GM21360 (cell line): ENCODE results near the gene CACNA1C.

Source experiments
- ATAC-seq: cut with Tn5 transposase; IDR thresholded peaks from one replicate; pipeline ENCODE4 v1.9.1; 2021; ENCODE audit warnings: mild to moderate bottlenecking, moderate library complexity; ENCODE audit not compliant: unreplicated experiment

CACNA1C gene

DNA sequence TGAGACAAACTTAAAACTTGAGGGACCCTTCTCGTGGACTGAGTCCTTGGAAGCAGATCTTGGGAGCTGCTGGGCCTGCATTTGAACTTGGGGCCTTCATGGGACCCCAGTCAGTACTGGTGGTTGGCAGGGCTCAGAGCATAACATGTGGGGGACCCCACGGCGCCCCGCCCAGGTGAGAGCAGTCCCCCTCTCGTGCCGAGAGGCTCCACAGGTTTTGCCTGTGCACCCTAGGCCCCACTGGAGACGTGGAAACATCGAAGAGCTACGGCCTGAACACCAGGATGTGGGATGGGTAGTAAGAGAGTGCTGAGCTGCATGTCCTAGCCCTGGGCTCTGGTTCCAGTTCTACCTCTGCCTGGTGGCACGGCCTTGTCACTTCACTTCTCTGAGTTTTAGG is 84.1 kb downstream of the CACNA1C start:
- ATAC-seq = no peak

DNA sequence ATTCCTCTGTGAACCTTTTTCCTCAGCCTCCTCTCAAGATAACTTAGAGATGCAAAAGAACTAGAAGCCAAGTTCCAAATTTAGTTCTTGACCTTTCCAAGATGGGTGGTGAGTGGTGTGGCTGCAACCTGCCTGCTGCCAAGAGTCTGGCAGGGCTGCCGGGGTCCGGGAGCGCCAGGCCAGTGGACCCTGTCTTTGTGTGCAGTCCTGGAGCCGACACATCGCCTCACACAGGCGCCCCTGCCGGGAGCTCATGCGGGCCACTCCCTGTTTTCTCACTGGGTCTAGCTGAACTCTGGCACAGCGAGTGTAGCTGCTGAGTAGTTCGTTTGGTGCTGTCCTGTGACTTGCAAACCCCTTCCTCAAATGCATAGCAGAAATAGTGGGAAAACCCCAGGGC is 84.9 kb downstream of the CACNA1C start:
- ATAC-seq = no peak

DNA sequence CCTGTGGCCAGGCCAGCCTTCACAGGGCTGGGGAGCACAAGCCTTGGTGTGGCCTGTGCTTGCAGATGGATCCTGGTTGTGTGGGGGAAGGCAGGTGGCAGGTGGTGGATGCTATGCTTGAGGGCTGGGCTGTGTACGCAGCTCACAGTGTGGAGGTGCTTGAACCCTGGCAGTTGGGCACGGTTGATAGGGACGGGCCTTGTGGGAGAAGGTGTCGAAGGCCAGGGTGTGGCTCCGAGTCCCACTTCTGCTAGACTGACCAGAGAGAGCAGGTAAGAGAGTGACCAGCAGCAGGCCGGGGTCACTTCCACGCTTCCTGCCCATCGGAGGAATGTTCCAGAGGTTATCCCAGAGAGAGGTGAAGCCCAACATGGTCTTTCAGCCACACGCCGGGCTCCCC is 85.5 kb downstream of the CACNA1C start:
- no peak for ATAC-seq

DNA sequence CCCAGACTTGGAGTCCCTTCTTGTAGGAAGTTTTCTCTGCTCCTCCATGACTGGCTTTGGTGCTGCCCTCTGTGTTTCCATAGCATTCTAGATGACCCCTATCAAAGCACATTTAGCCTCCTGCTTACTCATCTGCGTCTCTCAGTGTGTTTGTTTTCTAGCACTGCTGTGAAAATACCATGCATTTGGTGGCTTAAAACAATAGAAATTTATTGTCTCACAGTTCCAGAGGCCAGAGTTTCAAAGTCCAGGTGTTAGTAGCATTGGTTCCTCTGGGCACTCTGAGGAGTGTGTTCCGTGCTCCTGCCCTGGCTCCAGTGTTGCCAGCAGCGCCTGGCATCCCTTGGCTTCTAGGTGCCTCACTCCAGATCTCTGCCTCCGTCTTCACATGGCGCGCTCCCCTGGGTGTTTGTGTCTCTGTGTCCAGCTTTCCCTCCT is 86.1 kb downstream of the CACNA1C start:
- ATAC-seq = no peak

DNA sequence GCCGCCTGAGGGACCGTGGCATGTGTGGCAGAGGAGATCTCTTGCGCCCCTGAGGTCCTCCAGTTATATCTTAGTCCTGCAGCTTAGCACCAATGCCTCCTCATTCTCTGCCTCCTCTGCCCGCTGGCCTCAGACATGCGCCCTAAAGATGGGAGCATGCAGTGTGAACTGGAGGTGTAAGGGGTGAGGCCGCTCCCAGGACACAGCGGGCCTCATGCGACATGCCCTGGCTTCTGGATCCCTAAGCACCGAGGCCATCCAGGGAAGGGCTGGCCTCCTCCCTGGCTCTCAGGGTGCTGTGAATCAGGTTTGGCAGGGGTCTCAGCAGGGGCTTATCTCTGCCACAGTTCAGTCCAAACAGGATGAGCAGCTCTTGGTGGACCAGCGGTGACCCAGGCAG is 86.9 kb downstream of the CACNA1C start:
- no peak for ATAC-seq

DNA sequence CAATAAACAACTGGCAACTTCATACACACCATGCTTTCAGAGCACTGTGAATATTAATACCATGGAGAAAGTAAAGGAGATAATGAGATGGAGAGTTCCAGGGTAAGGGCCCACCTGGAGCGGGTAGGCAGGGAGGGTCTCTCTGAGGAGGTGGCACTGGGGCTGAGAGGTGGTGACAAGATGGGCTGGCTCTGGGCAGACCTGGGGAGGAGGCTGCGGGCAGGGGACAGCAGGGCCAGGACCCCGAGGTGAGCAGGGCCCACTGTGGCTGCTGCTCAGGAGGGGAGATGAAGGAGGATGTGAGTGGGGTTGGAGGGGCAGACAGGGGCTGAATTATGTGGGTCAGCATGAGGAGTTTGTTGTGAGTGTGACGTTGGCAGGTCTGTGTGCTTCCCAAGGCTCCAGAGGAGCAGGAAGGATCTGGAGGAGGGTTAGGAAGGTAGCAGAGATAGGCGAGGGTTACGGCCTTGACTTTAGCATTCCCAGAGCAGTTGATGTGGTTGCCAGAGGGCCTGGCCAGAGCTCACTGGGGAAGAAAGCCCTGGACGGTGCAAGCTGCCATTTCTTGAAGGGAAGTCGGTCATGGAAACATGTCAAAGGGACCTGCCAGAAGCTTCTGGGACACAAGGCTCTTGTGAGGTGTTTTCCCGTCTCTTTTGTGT is 88.2 kb downstream of the CACNA1C start:
- ATAC-seq = no peak

DNA sequence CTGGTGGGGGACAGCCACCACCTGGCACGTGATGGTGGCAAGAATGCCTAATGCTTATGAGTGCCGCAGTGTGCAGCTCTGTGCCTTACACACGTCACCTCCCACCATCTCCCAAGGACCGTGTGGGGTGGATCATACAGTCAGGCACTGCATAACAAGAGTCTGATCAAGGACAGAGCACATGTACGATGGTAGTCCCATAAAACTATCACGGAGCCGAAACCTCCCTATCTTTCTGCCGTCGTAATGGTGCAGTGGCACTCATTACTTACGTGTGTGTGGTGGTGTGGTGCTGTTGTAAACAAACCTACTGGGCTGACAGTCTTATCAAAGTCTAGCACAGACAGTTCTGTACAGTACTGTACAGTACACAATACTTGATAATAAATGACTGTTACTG is 89.3 kb downstream of the CACNA1C start:
- ATAC-seq = no peak

DNA sequence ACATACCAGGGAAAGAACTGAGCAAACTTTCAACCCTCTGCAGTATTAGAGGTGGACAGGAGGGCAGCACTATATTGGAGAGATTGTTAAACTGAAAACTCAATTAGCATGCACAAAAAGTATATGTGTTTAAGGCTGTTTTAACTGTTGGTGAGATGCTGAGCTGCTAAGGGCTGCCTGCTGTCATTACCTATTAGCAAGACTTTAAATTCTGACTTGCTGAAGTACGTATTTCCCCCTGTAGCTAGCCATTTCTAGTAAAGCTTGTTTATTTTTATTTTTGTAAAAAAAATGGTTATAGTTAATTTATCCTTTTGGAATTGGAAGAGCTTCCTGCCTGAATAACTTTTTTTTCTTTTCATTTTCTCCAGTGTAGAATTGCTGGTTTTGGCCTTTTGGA is 92.2 kb downstream of the CACNA1C start:
- ATAC-seq = no peak

DNA sequence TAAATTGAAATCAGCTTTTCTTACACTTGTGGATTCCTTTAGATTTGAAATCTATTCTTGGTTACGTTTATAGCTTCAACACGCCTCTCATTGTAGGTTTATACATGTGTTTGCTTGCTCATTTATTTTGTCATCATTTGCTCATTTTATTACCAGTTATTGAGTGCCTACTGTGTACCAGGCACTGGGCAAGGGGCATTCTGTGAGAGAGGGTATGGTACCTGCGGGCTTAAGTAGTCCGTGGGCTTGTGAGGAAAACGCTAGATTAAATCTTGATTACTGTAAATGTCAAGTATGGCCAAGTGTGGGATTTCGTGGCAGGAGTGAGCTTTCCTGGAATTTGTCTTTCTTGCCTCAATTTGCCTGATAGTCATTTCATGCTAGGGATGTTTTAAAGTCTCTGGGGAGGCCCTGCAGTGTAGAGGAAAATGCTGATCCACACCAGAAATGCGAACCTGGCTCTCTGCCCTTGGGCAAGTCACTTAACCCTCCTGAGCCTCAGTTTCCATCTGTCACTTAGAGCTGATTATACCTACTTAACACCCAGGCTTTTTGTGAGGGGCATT is 92.7 kb downstream of the CACNA1C start:
- no peak for ATAC-seq

DNA sequence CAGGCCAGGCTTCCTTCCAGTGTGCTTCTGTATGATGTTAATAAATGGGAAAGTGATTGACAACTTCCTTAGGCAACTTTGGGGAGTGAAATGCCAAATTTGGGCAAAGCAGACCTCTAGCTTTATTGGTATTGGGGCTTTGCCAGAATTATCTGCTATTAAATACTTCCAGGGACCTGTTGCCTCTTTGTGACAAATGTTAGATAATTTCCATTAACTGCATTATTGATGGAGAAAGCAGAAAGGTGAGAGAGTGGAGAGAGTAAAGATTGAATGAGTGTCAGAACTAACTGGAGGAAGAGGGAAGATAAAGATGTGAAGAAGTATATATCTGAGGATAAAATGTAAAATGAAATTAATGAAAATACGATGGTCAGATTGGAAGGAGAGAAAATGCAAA is 94.5 kb downstream of the CACNA1C start:
- no peak for ATAC-seq

DNA sequence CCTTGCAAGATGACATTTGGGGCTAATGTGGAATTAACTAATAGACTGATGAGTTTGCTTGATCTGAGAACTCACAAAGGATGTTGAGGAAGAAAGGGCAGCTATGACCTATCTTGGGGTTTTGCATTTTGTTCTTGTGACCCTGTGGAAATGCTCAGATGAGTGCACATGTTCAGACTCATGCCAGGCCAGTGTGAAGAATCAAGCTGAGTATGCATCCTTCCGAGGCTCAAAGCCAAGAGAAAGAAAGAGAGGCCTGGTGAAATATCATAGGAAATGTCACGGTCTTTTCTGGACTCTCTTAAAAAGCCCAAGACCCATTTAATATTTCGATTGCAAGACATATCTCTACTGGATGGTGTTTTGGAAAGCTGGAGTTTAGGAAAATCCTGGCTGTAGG is 96.3 kb downstream of the CACNA1C start:
- no peak for ATAC-seq

DNA sequence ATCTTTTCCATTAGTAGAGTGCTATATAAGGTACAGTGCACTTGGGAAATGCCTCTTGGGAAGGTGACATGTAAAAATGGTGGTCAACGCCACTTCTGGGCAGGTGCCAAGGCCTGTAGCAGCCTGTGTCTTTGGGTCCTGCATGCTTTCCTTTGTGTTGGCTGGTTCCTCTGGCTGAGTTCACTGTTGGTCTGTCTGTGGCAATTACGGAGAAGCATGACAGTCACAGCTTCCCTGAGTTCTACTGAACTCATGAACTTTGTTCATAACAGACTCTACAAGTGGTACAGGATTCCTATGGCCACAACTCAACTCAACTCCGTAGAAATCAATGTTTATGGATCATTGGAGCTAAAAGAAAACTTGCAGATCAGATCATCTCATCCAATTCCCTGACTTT is 98.0 kb downstream of the CACNA1C start:
- no peak for ATAC-seq

DNA sequence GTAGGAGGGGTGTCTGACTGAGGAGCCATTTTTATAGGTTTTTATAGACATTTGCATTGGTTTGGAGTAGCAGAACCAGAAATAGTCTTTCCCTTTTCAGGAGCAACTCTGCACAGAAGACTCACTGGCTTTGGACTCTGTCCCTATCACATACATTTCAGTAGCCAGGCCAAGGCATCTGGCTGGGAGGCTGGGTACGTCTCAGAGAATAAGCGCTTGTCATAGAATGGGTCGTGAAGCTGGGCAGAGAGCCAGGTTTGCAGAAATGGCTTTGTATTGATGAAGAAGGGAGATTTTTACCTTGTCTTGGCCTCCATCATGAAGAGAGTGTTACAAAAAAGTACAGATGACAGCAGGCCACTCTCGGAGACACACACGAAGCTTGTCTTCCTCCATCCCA is 98.6 kb downstream of the CACNA1C start:
- ATAC-seq = no peak

DNA sequence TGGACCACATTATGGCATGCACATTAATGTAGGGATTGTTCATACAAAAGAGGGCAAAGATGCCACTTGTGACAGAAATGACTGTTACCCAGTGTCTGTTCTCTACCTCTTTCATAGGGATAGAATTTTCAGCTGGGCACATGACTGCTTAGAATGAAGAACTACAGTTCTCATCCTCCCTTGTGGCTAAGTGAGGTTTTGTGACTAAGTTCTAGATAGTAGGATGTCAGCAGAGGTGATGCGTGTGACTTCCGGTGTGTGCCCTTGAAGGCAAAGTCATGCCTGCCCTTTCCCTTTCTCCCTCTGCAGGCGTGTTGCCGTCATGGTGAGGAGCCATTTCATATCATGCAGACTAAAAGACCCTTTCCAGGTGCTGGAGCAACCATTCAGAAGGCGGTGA is 99.3 kb downstream of the CACNA1C start:
- ATAC-seq = no peak

DNA sequence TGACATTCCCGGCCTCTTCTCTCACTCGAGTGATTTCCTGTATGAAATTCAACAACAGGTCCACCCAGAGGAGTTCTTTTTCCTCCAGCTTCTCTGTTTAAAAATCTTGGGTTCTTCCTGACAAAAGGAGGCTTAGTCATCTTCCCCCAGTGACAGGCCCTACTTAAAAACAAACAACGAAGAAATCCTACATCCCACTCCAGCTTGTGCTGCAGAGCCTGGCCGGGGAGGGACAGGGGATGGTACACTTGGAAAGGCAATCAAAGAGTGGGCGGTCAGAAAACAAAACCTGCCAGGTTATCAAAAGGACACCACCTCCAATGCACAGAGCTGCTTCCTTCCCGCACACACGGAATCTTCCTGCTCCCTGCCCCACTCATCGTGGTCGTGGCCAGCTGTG is 101.3 kb downstream of the CACNA1C start:
- no peak for ATAC-seq

DNA sequence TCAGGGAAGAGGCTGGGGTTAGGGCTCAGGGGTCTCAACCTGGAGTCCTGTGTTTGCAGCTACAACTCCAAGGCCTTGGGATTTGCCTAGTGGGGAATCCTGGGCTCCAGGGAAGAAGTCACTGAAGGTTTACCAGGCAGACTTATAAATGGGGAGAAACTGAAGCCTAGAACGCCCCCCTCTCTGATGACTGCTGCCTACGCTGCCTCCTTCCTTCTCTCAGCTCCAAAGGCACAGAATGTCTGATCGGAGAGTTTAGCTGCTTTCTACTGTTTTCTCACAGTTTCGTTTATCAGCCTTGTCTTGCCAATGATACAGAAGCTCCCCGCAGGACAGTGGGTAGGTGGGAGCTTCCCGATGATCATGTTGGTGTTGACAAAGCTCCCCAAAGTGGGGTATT is 101.7 kb downstream of the CACNA1C start:
- ATAC-seq = no peak

DNA sequence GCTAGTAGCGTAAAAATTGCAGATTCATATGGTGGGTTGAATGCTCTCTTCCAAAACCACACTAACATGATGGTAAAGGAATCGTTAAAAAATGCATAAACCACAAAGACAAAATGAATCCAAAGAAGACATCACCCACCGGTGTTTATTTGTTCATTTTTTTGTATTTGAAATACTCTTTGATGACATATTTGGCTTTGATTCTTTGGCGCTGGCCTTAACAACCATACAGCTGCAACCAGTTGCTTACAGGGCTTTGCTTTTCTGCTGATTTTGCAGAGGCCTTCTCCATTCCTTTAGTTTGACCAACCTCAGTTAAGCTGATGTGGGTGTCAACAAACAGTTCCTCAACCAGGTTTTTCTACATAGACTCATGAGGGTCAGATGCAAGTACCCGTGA is 103.5 kb downstream of the CACNA1C start:
- no peak for ATAC-seq

DNA sequence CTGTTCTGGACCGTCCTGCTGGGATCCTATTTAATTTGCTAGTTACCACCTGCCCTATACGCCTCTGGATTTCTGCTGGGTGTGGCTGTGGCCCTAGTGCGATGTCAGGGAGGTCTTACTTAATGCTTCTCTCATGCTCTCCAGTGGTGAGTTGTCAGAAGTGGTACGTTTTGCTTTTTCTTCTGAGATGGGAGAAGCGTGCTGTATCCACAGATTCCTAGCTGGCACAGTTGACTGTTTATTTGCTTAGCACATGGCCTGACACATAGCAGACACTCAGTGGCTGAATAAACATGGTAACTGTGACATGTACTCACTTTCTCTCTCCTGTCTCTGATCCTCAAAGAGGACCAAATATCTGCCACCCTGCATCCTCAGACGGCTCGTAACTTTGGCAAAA is 107.3 kb downstream of the CACNA1C start:
- no peak for ATAC-seq

DNA sequence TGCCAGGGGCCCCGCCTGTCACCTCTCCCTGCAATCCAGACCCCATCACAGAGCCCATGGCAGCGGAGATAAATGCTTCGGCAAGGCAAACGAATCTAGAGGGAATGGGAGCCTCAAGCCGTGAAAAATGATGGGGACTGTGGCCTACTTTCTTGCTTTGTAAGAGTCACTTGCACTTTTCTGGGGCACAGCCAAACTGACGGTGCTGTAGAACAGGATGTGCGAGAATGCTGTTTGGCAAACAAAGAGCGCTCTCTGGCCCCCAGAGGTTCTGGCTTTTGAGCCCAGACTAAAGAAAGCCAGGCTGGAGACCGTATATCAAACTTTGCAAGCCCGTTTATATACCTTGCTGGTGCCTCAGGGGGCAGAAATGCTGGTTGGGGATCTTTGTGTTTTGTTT is 108.7 kb downstream of the CACNA1C start:
- no peak for ATAC-seq

DNA sequence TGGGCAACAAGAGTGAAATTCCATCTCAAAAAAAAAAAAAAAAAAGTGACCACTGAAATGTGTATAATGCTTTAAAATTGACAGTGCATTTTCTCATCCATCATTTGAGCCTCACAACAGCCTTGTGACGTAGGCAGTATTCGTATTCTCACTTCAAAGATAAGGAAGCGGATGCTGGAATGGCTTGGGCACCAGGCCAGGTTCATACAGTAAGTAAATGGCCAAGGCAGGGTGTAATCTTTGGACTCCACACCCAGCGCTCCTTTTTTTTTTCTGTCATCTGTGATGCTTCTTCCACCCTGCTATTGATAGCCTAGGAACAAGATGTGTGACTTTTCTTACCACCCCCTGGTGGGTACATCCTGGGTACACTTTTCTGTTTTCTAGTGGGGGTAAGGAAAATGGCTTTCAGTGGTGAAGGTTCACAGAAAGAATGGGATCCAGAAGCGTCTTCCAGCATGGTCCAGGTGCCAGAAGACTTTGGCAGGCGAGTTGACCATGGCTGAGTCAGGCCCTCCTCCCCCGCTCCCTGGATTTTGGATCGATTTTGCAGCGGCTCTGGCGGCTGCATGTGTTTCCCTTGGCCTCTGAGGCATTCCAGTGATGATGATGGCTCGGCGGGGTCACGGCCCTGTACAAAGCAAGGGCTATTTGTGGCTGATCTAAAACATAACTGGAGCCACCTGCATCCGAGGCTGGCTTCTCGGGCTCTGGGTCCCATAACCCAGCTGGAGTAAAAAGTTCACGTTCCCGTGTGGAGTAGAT is 110.6 kb downstream of the CACNA1C start:
- ATAC-seq = no peak

DNA sequence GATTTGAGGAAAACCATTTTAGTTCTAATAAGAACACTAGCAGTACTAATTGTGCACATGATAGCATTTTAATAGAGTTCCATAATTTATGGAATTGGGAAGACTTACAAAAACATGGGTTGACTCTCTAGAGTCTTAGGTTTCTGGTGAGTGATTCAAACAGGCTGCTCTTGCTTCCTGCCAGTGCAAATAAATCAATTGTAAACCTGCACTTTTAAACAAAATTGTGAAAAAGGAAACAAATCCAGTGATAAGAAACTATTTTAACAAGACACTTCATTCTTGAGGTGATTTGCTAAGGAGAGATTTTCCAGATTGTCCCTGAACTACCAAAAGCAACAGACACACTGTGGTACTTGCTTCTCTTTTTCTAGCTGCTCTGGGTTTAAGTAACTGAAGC is 112.2 kb downstream of the CACNA1C start:
- ATAC-seq = no peak

DNA sequence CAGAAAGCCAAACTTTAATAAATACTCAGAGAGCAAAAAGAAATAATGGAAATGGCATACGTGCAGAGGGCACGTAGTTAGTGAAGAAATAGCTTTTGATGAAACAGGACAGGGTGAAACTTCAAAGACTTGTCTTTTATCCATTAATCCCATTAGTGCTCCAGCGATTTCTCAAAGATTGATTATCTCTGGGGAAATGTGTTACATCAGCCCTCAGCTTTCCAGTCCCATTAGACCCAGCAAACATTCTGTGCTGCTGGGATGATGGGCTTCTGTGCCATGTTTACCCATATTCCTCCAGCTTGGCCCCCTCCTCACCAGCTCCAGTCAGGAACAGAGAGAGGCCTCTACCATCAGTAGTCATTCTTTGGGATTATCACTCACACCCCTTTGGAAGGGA is 113.1 kb downstream of the CACNA1C start:
- no peak for ATAC-seq
